ENCODE measurements around the gene UBE2I. TPM values are rescaled to one million over a fixed set of nuclear protein-coding genes. Genes with fewer than 3 reads are reported as not detected.

The UBE2I gene
- total RNA-seq, 1 experiment from 2014 or later: 198 TPM

DNA sequence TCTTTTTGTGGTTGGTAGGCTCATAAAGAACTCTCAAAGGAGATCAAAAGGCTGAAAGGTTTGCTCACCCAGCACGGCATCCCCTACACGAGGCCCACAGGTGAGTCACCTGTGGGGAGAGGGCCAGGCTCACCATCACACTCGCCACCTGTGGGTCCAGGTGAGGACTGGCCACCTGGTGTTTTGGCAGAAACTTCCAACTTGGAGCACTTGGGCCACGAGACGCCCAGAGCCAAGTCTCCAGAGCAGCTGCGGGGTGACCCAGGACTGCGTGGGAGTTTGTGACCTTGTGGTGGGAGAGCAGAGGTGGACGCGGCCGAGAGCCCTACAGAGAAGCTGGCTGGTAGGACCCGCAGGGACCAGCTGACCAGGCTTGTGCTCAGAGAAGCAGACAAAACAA is 53.4 kb downstream of the UBE2I start:
- intact Hi-C loops (cut with micrococcal nuclease; ENCODE audit: unreplicated experiment): no loop called here
- no peaks in the 10 kb centered on the region for H3K27me3 ChIP-seq (ENCODE audit: control insufficient read depth, insufficient read depth, low read length)
- ATAC-seq (no peak), DNase-seq (ENCODE audit: low read depth, low spot score) (no peak)
- no peaks in the 10 kb centered on the region for H3K9me3 ChIP-seq (ENCODE audit: control insufficient read depth, insufficient read depth, low read depth, low read length)
- ChIA-PET POLR2A (no interaction called here), CTCF (interaction anchor here (1.4 kb wide), 1 partner anchor 32 kb away, joined by 6 read pairs; no protein-coding TSS in a partner anchor)
- TSS peak; percentile 83 for BruUV-seq (replicated peaks)
- H3K4me3 ChIP-seq (ENCODE audit: low read depth in 2 of 2, low read length in 2 of 2): no peak overlapping the region
- H3K36me3 ChIP-seq (ENCODE audit: control insufficient read depth, insufficient read depth, low read length): peaks cover 6% of the 10 kb centered on the region
- peaks cover 12% of the 10 kb centered on the region; the same call in 1 of the 2 replicates for H3K4me1 ChIP-seq (ENCODE audit: control insufficient read depth, insufficient read depth, low read length)
- in situ Hi-C loops (cut with HindIII; ENCODE audit: low pct_unique_long_range_greater_than_20kb, low sequenced_read_pairs): no loop called here
- TF ChIP-seq TCF7L2 (IDR thresholded peaks at IDR 0.05; ENCODE audit: low read depth, low read length) (no peak), SIN3A (IDR thresholded peaks at IDR 0.05; ENCODE audit: borderline replicate concordance, insufficient read depth, low read depth, low read length) (no peak), POLR2AphosphoS5 (IDR thresholded peaks at IDR 0.05; ENCODE audit: low read depth, low read length) (no peak)
- TF ChIP-seq, protein P1, sequence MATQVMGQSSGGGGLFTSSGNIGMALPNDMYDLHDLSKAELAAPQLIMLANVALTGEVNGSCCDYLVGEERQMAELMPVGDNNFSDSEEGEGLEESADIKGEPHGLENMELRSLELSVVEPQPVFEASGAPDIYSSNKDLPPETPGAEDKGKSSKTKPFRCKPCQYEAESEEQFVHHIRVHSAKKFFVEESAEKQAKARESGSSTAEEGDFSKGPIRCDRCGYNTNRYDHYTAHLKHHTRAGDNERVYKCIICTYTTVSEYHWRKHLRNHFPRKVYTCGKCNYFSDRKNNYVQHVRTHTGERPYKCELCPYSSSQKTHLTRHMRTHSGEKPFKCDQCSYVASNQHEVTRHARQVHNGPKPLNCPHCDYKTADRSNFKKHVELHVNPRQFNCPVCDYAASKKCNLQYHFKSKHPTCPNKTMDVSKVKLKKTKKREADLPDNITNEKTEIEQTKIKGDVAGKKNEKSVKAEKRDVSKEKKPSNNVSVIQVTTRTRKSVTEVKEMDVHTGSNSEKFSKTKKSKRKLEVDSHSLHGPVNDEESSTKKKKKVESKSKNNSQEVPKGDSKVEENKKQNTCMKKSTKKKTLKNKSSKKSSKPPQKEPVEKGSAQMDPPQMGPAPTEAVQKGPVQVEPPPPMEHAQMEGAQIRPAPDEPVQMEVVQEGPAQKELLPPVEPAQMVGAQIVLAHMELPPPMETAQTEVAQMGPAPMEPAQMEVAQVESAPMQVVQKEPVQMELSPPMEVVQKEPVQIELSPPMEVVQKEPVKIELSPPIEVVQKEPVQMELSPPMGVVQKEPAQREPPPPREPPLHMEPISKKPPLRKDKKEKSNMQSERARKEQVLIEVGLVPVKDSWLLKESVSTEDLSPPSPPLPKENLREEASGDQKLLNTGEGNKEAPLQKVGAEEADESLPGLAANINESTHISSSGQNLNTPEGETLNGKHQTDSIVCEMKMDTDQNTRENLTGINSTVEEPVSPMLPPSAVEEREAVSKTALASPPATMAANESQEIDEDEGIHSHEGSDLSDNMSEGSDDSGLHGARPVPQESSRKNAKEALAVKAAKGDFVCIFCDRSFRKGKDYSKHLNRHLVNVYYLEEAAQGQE (IDR thresholded peaks at IDR 0.05; ENCODE audit: insufficient read depth in 1 of 2, low read depth in 2 of 2, low read length in 1 of 2): no peak
- TF ChIP-seq, protein P2, sequence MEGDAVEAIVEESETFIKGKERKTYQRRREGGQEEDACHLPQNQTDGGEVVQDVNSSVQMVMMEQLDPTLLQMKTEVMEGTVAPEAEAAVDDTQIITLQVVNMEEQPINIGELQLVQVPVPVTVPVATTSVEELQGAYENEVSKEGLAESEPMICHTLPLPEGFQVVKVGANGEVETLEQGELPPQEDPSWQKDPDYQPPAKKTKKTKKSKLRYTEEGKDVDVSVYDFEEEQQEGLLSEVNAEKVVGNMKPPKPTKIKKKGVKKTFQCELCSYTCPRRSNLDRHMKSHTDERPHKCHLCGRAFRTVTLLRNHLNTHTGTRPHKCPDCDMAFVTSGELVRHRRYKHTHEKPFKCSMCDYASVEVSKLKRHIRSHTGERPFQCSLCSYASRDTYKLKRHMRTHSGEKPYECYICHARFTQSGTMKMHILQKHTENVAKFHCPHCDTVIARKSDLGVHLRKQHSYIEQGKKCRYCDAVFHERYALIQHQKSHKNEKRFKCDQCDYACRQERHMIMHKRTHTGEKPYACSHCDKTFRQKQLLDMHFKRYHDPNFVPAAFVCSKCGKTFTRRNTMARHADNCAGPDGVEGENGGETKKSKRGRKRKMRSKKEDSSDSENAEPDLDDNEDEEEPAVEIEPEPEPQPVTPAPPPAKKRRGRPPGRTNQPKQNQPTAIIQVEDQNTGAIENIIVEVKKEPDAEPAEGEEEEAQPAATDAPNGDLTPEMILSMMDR (IDR thresholded peaks at IDR 0.05): no peak
- 0 out of 2 replicates have a peak overlapping the region, but pooled peaks have one; percentile 23 for H3K27ac ChIP-seq (ENCODE audit: low read length)

DNA sequence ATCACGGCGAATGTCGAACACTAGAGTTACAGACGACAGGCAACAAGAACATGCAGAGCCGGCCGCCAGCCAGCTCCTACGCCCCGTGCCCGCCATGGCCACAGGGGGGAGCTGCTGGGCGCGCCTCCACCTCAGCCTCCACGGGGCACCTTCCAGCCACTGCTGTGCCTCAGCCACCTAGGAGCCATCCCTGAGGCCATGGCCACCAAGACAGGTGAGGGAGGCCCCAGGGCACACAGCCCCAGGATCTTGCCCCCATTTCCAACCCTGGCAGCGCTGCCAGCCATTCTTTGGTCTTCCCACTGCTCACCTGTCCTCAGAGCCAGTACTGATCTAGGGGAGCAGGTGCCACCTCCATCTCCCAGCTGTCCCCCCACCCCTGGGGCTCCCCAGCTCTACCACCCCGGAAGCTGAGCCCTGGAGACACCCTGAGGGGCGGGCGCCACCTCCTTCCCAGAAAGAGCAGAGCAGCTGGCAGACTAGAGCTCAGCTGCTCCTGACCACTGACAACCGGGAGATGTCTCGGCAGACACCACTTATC is 54.1 kb downstream of the UBE2I start:
- ATAC-seq (peak; percentile 91), DNase-seq (ENCODE audit: low read depth, low spot score) (no peak)
- peaks cover 4% of the 10 kb centered on the region; the same call in 1 of the 2 replicates for H3K4me1 ChIP-seq (ENCODE audit: control insufficient read depth, insufficient read depth, low read length)
- H3K36me3 ChIP-seq (ENCODE audit: control insufficient read depth, insufficient read depth, low read length): peaks cover 6% of the 10 kb centered on the region
- no peaks in the 10 kb centered on the region for H3K9me3 ChIP-seq (ENCODE audit: control insufficient read depth, insufficient read depth, low read depth, low read length)
- CTCF ChIA-PET: interaction anchor here (0.6 to 1.4 kb wide), 4 partner anchors 13 to 692 kb away, joined by 3 to 6 read pairs (median 4); no protein-coding TSS in a partner anchor
- no peak overlapping the region for H3K4me3 ChIP-seq (ENCODE audit: low read depth in 2 of 2, low read length in 2 of 2)
- intact Hi-C loops (cut with micrococcal nuclease; ENCODE audit: unreplicated experiment) (no loop called here), in situ Hi-C loops (cut with HindIII; ENCODE audit: low pct_unique_long_range_greater_than_20kb, low sequenced_read_pairs) (no loop called here)
- TF ChIP-seq TCF7L2 (IDR thresholded peaks at IDR 0.05; ENCODE audit: low read depth, low read length) (no peak), POLR2AphosphoS5 (IDR thresholded peaks at IDR 0.05; ENCODE audit: low read depth, low read length) (no peak)
- TF ChIP-seq, protein P1 (IDR thresholded peaks at IDR 0.05; ENCODE audit: insufficient read depth in 1 of 2, low read depth in 2 of 2, low read length in 1 of 2): no peak
- TF ChIP-seq, protein P2 (IDR thresholded peaks at IDR 0.05): peak; percentile 98
- no TSS peak for BruUV-seq (replicated peaks)
- no peak overlapping the region for H3K27ac ChIP-seq (ENCODE audit: low read length)
- H3K27me3 ChIP-seq (ENCODE audit: control insufficient read depth, insufficient read depth, low read length): no peaks in the 10 kb centered on the region
- POLR2A ChIA-PET: interaction anchor here (0.6 kb wide), 1 partner anchor 201 kb away, joined by 4 read pairs; no protein-coding TSS in a partner anchor
